Ishikawa (cell line): ENCODE results near the gene TPCN1.

Source experiments
- CEBPB ChIP-seq: IDR thresholded peaks from 2 replicates; pipeline ENCODE4 v1.6.1; 2012
- CREB1 ChIP-seq: IDR thresholded peaks from 2 replicates; pipeline ENCODE4 v1.6.1; 2012; ENCODE audit warnings: low read depth
- EGR1 ChIP-seq: IDR thresholded peaks from 2 replicates; pipeline ENCODE4 v1.6.1; 2012
- EP300 ChIP-seq: IDR thresholded peaks from 2 replicates; pipeline ENCODE4 v1.6.1; 2012; ENCODE audit warnings: borderline replicate concordance
- FOXM1 ChIP-seq: IDR thresholded peaks from 2 replicates; pipeline ENCODE4 v1.6.1; 2012; ENCODE audit warnings: low read depth, borderline replicate concordance
- MAX ChIP-seq: IDR thresholded peaks from 2 replicates; pipeline ENCODE4 v1.6.1; 2012
- NFIC ChIP-seq: IDR thresholded peaks from 2 replicates; pipeline ENCODE4 v1.6.1; 2012
- RAD21 ChIP-seq: IDR thresholded peaks from 2 replicates; pipeline ENCODE4 v1.6.1; 2012; ENCODE audit warnings: low read depth
- REST ChIP-seq: IDR thresholded peaks from 2 replicates; pipeline ENCODE4 v1.6.1; 2012; ENCODE audit warnings: low read depth, mild to moderate bottlenecking
- TAF1 ChIP-seq: IDR thresholded peaks from 2 replicates; pipeline ENCODE4 v1.6.1; 2012; ENCODE audit warnings: low read depth, mild to moderate bottlenecking
- TCF12 ChIP-seq: IDR thresholded peaks from 2 replicates; pipeline ENCODE4 v1.6.1; 2012; ENCODE audit warnings: low read depth
- TEAD4 ChIP-seq: IDR thresholded peaks from 2 replicates; pipeline ENCODE4 v1.6.1; 2012
- YY1 ChIP-seq: IDR thresholded peaks from 2 replicates; pipeline ENCODE4 v1.6.1; 2012; ENCODE audit warnings: low read depth
- ZBTB7A ChIP-seq: IDR thresholded peaks from 2 replicates; pipeline ENCODE4 v1.6.1; 2012; ENCODE audit warnings: low read depth
- TF ChIP-seq, protein P1 (sequence below): IDR thresholded peaks from 2 replicates; pipeline ENCODE4 v1.6.1; 2012

Gene TPCN1

GRCh38 chr12:113332688-113333417, 111.6 kb downstream of the TPCN1 start:
- no peak for TF ChIP-seq EP300

- TF ChIP-seq EGR1 = no peak
- TF ChIP-seq FOXM1 = no peak
Observed at GRCh38 chr12:113333418-113333750, 112.1 kb downstream of the TPCN1 start.

- TF ChIP-seq TCF12 (no peak), EP300 (no peak)
Observed at GRCh38 chr12:113333877-113334785, 112.9 kb downstream of the TPCN1 start.

- TF ChIP-seq YY1 (no peak), MAX (peak; percentile 80), FOXM1 (no peak), TAF1 (peak; percentile 53; the same call in 1 of the 2 replicates), CREB1 (no peak)
Observed at GRCh38 chr12:113334786-113335539, 113.7 kb downstream of the TPCN1 start, which contains the start of gene SLC8B1. Gene SLC8B1 (minus strand): TSS chr12:113335109. CDS start chr12:113332878, 2,231 bp downstream.

DNA sequence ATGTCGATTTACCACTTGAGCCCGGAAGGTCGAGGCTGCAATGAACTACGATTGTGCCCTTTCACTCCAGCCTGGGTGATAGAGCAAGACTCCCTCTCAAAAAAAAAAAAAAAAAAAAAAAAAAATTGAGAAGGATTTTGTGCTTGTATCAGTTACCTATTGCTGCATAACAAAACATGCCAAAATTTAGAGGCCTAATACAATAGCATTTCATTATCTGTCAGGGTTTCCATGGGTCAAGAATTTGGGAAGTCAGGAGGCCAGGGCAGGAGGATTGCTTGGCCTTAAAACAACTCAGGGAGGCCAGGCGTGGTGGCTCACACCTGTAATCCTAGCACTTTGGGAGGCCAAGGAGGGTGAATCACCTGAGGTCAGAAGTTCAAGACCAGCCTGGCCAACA, 118.3 kb downstream of the TPCN1 start:
- TF ChIP-seq TEAD4 (no peak), MAX (no peak), FOXM1 (no peak), TAF1 (no peak), YY1 (no peak), CEBPB (no peak), TCF12 (no peak), ZBTB7A (no peak), REST (no peak), RAD21 (no peak), CREB1 (no peak), NFIC (no peak), EGR1 (no peak), EP300 (no peak)
- TF ChIP-seq, protein P1, sequence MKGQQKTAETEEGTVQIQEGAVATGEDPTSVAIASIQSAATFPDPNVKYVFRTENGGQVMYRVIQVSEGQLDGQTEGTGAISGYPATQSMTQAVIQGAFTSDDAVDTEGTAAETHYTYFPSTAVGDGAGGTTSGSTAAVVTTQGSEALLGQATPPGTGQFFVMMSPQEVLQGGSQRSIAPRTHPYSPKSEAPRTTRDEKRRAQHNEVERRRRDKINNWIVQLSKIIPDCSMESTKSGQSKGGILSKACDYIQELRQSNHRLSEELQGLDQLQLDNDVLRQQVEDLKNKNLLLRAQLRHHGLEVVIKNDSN = no peak

- TF ChIP-seq RAD21 (no peak), MAX (no peak), TAF1 (no peak), CREB1 (no peak), FOXM1 (no peak), EGR1 (no peak), REST (no peak), EP300 (no peak), NFIC (no peak), CEBPB (no peak), ZBTB7A (no peak), TEAD4 (no peak), TCF12 (no peak), YY1 (no peak)
- TF ChIP-seq, protein P1 = no peak
Observed at GRCh38 chr12:113340061-113340460, 118.8 kb downstream of the TPCN1 start.
